OCI-LY3 (cell line): Measurements from ENCODE around the gene ZNF764.

Experiments used
- CTCF ChIP-seq: fragments of 200-600, 300-600 bp; sonication (generic); IDR thresholded peaks from 2 replicates; pipeline ENCODE4 v1.5.1; 2014; ENCODE audit warnings: antibody characterized with exemption, low read length, low read depth
- EZH2phosphoT487 ChIP-seq: fragments of 200-600 bp; shearing (Covaris generic); IDR thresholded peaks from 2 replicates; pipeline ENCODE4 v1.6.1; 2018; ENCODE audit warnings: antibody characterized with exemption, mixed run types, low read depth

- TF ChIP-seq CTCF (no peak), EZH2phosphoT487 (no peak)
Observed at GRCh38 chr16:30551781-30552180, 6.4 kb downstream of the ZNF764 start.
